ENCODE measurements around the gene AFF3.

DNA sequence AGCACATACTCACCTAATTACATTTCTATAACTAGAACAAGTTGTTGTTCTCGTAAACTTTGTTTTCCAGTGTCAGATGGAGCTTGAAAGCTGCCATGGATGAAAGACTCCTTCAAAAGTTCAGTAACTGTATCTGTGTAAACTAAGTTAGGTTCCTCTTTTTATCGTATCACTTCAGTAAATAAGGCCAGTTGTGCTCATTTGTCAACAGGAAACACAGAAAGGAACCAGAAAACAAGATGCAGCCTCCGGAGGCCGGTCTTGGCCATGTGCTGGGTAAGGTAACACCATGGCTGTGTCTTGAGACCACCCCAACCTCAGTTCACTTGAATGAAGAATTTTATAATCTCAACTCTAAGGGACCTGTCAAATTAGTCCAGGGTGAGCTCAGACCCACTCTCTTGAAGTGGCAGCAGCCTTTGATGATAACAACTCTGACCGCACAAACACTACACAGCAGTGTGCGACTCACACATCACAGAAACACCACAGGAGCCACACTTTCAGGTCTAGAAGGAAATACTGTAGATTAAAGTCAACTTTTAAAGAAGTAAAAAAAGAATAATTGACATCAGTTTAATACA lies 213.8 kb downstream of the AFF3 start:
- TF ChIP-seq EP300 (IDR thresholded peaks at IDR 0.05; ENCODE audit: low read depth): no peak
- TF ChIP-seq, protein P1, sequence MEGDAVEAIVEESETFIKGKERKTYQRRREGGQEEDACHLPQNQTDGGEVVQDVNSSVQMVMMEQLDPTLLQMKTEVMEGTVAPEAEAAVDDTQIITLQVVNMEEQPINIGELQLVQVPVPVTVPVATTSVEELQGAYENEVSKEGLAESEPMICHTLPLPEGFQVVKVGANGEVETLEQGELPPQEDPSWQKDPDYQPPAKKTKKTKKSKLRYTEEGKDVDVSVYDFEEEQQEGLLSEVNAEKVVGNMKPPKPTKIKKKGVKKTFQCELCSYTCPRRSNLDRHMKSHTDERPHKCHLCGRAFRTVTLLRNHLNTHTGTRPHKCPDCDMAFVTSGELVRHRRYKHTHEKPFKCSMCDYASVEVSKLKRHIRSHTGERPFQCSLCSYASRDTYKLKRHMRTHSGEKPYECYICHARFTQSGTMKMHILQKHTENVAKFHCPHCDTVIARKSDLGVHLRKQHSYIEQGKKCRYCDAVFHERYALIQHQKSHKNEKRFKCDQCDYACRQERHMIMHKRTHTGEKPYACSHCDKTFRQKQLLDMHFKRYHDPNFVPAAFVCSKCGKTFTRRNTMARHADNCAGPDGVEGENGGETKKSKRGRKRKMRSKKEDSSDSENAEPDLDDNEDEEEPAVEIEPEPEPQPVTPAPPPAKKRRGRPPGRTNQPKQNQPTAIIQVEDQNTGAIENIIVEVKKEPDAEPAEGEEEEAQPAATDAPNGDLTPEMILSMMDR (IDR thresholded peaks at IDR 0.05): no peak
- TF ChIP-seq POLR2A (IDR thresholded peaks at IDR 0.05): no peak
- no peak for TF ChIP-seq POLR2AphosphoS5 (IDR thresholded peaks at IDR 0.05)
